K562 (cell line): ENCODE measurements around the gene AMZ2. TPM values are rescaled to one million over a fixed set of nuclear protein-coding genes. Genes with fewer than 3 reads are reported as not detected.

Experiments
- CBFA2T3 ChIP-seq: fragments of 450-650 bp; IDR thresholded peaks from 2 replicates; pipeline ENCODE4 v1.6.1; 2017
- CBFB ChIP-seq: sonication (generic); formaldehyde crosslinking; IDR thresholded peaks from 2 replicates; pipeline ENCODE4 v1.4.0; 2020; ENCODE audit warnings: mild to moderate bottlenecking, missing genetic modification reagents
- CBX3 ChIP-seq, 2 experiments: IDR thresholded peaks; 1 replicate in 1 of 2; 2 replicates in 1 of 2; pipeline ENCODE4 v1.6.1; 2012; ENCODE audit warnings: inconsistent platforms in 2 of 2, low read length in 2 of 2, borderline replicate concordance in 1 of 2, control low read depth in 1 of 2
- CC2D1A ChIP-seq: fragments of 450-650 bp; IDR thresholded peaks from 2 replicates; pipeline ENCODE4 v1.6.1; 2017; ENCODE audit warnings: mild to moderate bottlenecking
- CREM ChIP-seq: IDR thresholded peaks from 2 replicates; pipeline ENCODE4 v1.6.1; 2014; ENCODE audit warnings: antibody characterized with exemption, low read depth
- CUX1 ChIP-seq: fragments of 200-800 bp; sonication (Bioruptor generic); IDR thresholded peaks from 2 replicates; pipeline ENCODE4 v1.6.1; 2016; ENCODE audit warnings: missing genetic modification characterization, missing compliant biosample characterization
- GATAD2A ChIP-seq: fragments of 450-650 bp; IDR thresholded peaks from 2 replicates; pipeline ENCODE4 v1.6.1; 2017
- HNRNPH1 ChIP-seq: fragments of 200-400 bp; formaldehyde crosslinking; optimal IDR thresholded peaks from 2 replicates; pipeline ENCODE3; 2017; ENCODE audit warnings: low read depth, mild to moderate bottlenecking, low read length, moderate library complexity
- MTA2 ChIP-seq: fragments of 450-650 bp; IDR thresholded peaks from 2 replicates; pipeline ENCODE4 v1.6.1; 2016; ENCODE audit warnings: low read depth
- SMARCB1 ChIP-seq: IDR thresholded peaks from 2 replicates; pipeline ENCODE4 v1.6.1; 2011; ENCODE audit warnings: improper control_type of control experiment, low read depth; ENCODE audit not compliant: insufficient read length
- SREBF1 ChIP-seq: fragments of 150-350 bp; IDR thresholded peaks from 2 replicates; pipeline ENCODE4 v1.6.1; 2014; ENCODE audit warnings: antibody characterized with exemption, low read depth, low read length, borderline replicate concordance
- ZEB2 ChIP-seq: fragments of 450-650 bp; IDR thresholded peaks from 2 replicates; pipeline ENCODE4 v1.6.1; 2016
- ZFP36 ChIP-seq: fragments of 150-350 bp; IDR thresholded peaks from 2 replicates; pipeline ENCODE4 v1.6.1; 2018; ENCODE audit warnings: low read length, low read depth; ENCODE audit not compliant: partially characterized antibody
- ZNF354B ChIP-seq: fragments of 250-450 bp; sonication (Bioruptor Pico); IDR thresholded peaks from 2 replicates; pipeline ENCODE4 v1.4.0; 2020
- polyA plus RNA-seq, 8 experiments: library from polyadenylated mRNA; depleted of rRNA in 4 of 8; stranded (reverse) in 5 of 8; unstranded in 3 of 8; fragments of >200 nt; fragmentation: Nextera tagmentation in 2 of 8; fragmentation: Illumina TruSeq in 1 of 8; extraction: Ambion mirVana in 2 of 8; extraction: Trizol in 1 of 8; gene quantifications; 2 replicates each; pipeline versions ENCODE4 v1.2.1 to v1.2.3, GENCODE V29; 2011 to 2014; ENCODE audit warnings: inconsistent platforms in 1 of 8, missing spikeins in 1 of 8
- total RNA-seq, 7 experiments: library from RNA; depleted of rRNA in 6 of 7; stranded (reverse); fragments of >200 nt in 6 of 7; fragmentation: Illumina TruSeq in 2 of 7; extraction: Trizol in 2 of 7; gene quantifications; 2 replicates each; pipeline versions ENCODE4 v1.2.1 to v1.2.3, GENCODE V29; 2011 to 2021; ENCODE audit warnings: low replicate concordance in 1 of 7
- TF ChIP-seq, protein P1 (sequence below): sonication (generic); formaldehyde crosslinking; IDR thresholded peaks from 2 replicates; pipeline ENCODE4 v1.8.1; 2023; ENCODE audit warnings: missing genetic modification reagents, mild to moderate bottlenecking, borderline replicate concordance
- TF ChIP-seq, protein P2 (sequence below): fragments of 450-650 bp; IDR thresholded peaks from 2 replicates; pipeline ENCODE4 v1.6.1; 2014; ENCODE audit warnings: low read depth, mild to moderate bottlenecking, moderate library complexity, borderline replicate concordance

The AMZ2 gene
- total and polyA plus RNA-seq, 9 of the 15 experiments (the other 6 are each of a cell fraction or from before 2014, with no cell fraction given): 22.6 to 92.2 (median 52.6) TPM

GRCh38 chr17:68200689-68201417 lies 47.0 kb upstream of the AMZ2 start (continued):
- TF ChIP-seq GATAD2A: 0 out of 2 replicates have a peak, but pooled peaks have one; percentile 29
- TF ChIP-seq CBX3 (IDR thresholded peaks at IDR 0.05; ENCODE audit: borderline replicate concordance in 1 of 2, low read length in 2 of 2): no peak
- no peak for TF ChIP-seq ZFP36
- TF ChIP-seq ZEB2: no peak
- no peak for TF ChIP-seq ZNF354B (CRISPR knock-in tag)
- no peak for TF ChIP-seq SMARCB1
- TF ChIP-seq CBFB (CRISPR knock-in tag): no peak; the same call in 1 of the 2 replicates
- no peak for TF ChIP-seq HNRNPH1
- TF ChIP-seq, protein P1, sequence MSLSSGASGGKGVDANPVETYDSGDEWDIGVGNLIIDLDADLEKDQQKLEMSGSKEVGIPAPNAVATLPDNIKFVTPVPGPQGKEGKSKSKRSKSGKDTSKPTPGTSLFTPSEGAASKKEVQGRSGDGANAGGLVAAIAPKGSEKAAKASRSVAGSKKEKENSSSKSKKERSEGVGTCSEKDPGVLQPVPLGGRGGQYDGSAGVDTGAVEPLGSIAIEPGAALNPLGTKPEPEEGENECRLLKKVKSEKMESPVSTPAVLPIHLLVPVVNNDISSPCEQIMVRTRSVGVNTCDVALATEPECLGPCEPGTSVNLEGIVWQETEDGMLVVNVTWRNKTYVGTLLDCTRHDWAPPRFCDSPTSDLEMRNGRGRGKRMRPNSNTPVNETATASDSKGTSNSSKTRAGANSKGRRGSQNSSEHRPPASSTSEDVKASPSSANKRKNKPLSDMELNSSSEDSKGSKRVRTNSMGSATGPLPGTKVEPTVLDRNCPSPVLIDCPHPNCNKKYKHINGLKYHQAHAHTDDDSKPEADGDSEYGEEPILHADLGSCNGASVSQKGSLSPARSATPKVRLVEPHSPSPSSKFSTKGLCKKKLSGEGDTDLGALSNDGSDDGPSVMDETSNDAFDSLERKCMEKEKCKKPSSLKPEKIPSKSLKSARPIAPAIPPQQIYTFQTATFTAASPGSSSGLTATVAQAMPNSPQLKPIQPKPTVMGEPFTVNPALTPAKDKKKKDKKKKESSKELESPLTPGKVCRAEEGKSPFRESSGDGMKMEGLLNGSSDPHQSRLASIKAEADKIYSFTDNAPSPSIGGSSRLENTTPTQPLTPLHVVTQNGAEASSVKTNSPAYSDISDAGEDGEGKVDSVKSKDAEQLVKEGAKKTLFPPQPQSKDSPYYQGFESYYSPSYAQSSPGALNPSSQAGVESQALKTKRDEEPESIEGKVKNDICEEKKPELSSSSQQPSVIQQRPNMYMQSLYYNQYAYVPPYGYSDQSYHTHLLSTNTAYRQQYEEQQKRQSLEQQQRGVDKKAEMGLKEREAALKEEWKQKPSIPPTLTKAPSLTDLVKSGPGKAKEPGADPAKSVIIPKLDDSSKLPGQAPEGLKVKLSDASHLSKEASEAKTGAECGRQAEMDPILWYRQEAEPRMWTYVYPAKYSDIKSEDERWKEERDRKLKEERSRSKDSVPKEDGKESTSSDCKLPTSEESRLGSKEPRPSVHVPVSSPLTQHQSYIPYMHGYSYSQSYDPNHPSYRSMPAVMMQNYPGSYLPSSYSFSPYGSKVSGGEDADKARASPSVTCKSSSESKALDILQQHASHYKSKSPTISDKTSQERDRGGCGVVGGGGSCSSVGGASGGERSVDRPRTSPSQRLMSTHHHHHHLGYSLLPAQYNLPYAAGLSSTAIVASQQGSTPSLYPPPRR: no peak
- TF ChIP-seq CREM: peak; percentile 31; the same call in 1 of the 2 replicates
- no peak for TF ChIP-seq CUX1 (CRISPR knock-in tag)
- TF ChIP-seq CC2D1A: 0 out of 2 replicates have a peak, but pooled peaks have one; percentile 24
- no peak for TF ChIP-seq MTA2
- TF ChIP-seq CBFA2T3: no peak
- TF ChIP-seq SREBF1: no peak
- TF ChIP-seq, protein P2, sequence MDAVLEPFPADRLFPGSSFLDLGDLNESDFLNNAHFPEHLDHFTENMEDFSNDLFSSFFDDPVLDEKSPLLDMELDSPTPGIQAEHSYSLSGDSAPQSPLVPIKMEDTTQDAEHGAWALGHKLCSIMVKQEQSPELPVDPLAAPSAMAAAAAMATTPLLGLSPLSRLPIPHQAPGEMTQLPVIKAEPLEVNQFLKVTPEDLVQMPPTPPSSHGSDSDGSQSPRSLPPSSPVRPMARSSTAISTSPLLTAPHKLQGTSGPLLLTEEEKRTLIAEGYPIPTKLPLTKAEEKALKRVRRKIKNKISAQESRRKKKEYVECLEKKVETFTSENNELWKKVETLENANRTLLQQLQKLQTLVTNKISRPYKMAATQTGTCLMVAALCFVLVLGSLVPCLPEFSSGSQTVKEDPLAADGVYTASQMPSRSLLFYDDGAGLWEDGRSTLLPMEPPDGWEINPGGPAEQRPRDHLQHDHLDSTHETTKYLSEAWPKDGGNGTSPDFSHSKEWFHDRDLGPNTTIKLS: no peak
